Activated CD8-positive, alpha-beta T cell treated with anti-CD3 and anti-CD28 coated beads for 36 hours (primary cell): ENCODE measurements around the gene FOXP1. TPM values are rescaled to one million over a fixed set of nuclear protein-coding genes. Genes with fewer than 3 reads are reported as not detected.

Experiments
- ATAC-seq: fragments of 200-7000 bp; cut with Tn5 transposase; one replicate; pipeline ENCODE4 v1.10.0; 2021; ENCODE audit warnings: mild to moderate bottlenecking, moderate library complexity
- CTCF ChIA-PET: fragments of 350-600 bp; sonication (Branson Sonifier 250); formaldehyde crosslinking; loops from one replicate; lab custom pipeline; 2021; ENCODE audit warnings: antibody characterized with exemption; lab: Charles Lee
- POLR2A ChIA-PET: fragments of 350-600 bp; sonication (Branson Sonifier 250); formaldehyde crosslinking; loops from one replicate; lab custom pipeline; 2021; ENCODE audit warnings: antibody characterized with exemption; lab: Charles Lee
- DNase-seq: peaks from one replicate; pipeline ENCODE4 v3.0.0-alpha.2; 2020
- H3K27ac Mint-ChIP-seq: one replicate; pipeline ENCODE4 v1.8.0; 2021; ENCODE audit warnings: mild to moderate bottlenecking, mixed read lengths
- H3K27me3 Mint-ChIP-seq: one replicate; pipeline ENCODE4 v1.8.0; 2021; ENCODE audit warnings: mixed read lengths
- H3K36me3 Mint-ChIP-seq: one replicate; pipeline ENCODE4 v1.8.0; 2021; ENCODE audit warnings: low read depth, mixed read lengths
- H3K4me1 Mint-ChIP-seq: one replicate; pipeline ENCODE4 v1.8.0; 2021; ENCODE audit warnings: low read depth, mixed read lengths
- H3K4me3 Mint-ChIP-seq: one replicate; pipeline ENCODE4 v1.8.0; 2021; ENCODE audit warnings: mild to moderate bottlenecking, moderate library complexity, mixed read lengths
- H3K9me3 Mint-ChIP-seq: one replicate; pipeline ENCODE4 v1.8.0; 2021; ENCODE audit warnings: mixed read lengths
- intact Hi-C: fragments of 100-400 bp; cut with micrococcal nuclease; formaldehyde crosslinking; loops from one replicate; pipeline ENCODE4 v1.10.0; 2022
- total RNA-seq, 2 experiments: library from RNA; stranded (reverse); gene quantifications; one replicate each; pipeline ENCODE4 v1.2.3, GENCODE V29; 2021
- TF ChIP-seq, protein P1 (sequence below): fragments of 200-600 bp; IDR thresholded peaks from one replicate; pipeline ENCODE4 v1.8.0; 2022; ENCODE audit warnings: antibody characterized with exemption, mild to moderate bottlenecking

Gene FOXP1
- total RNA-seq, 2 experiments from 2014 or later: 145 to 153 TPM

DNA sequence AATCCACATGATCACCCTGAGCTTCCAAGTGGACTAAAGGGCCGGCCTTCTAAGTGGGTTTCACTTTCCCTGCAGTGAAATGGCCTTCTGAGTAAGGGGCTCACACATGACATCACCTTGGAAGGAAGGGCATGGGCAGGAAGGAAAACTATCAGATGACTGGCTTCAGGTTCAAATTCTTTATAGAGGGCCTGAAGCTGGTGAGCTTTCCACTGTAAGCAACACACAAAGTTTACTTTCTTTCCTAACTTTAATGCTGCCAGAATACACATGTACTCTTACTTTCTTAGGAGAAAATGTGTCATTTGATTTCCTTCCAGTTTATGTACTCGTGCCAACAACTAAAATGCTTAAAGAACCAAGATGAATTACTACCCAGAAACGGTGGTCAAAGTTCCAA is 475.6 kb downstream of the FOXP1 start:
- ChIA-PET CTCF (no interaction called here), POLR2A (interaction anchor here (1.2 kb wide), 1 partner anchor 11 kb away, joined by 4 read pairs; no protein-coding TSS in a partner anchor)
- TF ChIP-seq, protein P1, sequence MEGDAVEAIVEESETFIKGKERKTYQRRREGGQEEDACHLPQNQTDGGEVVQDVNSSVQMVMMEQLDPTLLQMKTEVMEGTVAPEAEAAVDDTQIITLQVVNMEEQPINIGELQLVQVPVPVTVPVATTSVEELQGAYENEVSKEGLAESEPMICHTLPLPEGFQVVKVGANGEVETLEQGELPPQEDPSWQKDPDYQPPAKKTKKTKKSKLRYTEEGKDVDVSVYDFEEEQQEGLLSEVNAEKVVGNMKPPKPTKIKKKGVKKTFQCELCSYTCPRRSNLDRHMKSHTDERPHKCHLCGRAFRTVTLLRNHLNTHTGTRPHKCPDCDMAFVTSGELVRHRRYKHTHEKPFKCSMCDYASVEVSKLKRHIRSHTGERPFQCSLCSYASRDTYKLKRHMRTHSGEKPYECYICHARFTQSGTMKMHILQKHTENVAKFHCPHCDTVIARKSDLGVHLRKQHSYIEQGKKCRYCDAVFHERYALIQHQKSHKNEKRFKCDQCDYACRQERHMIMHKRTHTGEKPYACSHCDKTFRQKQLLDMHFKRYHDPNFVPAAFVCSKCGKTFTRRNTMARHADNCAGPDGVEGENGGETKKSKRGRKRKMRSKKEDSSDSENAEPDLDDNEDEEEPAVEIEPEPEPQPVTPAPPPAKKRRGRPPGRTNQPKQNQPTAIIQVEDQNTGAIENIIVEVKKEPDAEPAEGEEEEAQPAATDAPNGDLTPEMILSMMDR: no peak
- intact Hi-C loops: no loop called here
- ATAC-seq (no peak), DNase-seq (no peak)
- Mint-ChIP-seq H3K4me1 (peaks cover 92% of the 10 kb centered on the region), H3K27me3 (no peaks in the 10 kb centered on the region), H3K9me3 (no peaks in the 10 kb centered on the region), H3K4me3 (no peak overlapping the region), H3K36me3 (peaks cover 81% of the 10 kb centered on the region), H3K27ac (peak overlapping the region; percentile 83)

- ATAC-seq: no peak
- Mint-ChIP-seq H3K4me3 (no peak overlapping the region), H3K27me3 (no peaks in the 10 kb centered on the region), H3K9me3 (no peaks in the 10 kb centered on the region), H3K36me3 (peaks cover 78% of the 10 kb centered on the region), H3K4me1 (peaks cover 92% of the 10 kb centered on the region), H3K27ac (peak overlapping the region; percentile 89)
- POLR2A ChIA-PET: no interaction called here
- intact Hi-C loops: no loop called here
- CTCF ChIA-PET: no interaction called here
- no peak for DNase-seq
- TF ChIP-seq, protein P1: no peak
Observed at GRCh38 chr3:71104976-71105375, 478.6 kb downstream of the FOXP1 start.

DNA sequence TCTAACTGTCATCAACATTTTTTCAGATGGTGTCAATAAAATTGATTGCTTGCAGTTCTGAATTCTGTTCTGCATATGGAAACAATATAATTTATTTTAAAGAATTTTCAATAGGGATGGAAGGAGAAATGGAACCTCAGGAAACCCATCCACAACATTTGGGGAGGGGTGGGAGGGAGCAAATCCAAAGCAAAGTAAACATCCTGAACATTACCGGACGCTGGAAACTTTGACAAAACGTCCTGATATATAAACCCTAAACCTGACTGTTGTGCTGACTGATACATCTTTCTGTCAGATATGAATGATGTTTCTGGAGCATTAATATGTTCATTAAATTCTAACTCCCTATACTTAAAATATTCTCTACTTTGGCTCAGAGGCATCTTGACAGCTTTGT is 479.0 kb downstream of the FOXP1 start:
- ChIA-PET POLR2A (no interaction called here), CTCF (no interaction called here)
- no peak overlapping the region for H3K4me3 Mint-ChIP-seq
- H3K27me3 Mint-ChIP-seq: no peaks in the 10 kb centered on the region
- peaks cover 78% of the 10 kb centered on the region for H3K36me3 Mint-ChIP-seq
- H3K4me1 Mint-ChIP-seq: peaks cover 92% of the 10 kb centered on the region
- peak overlapping the region; percentile 89 for H3K27ac Mint-ChIP-seq
- intact Hi-C loops: no loop called here
- TF ChIP-seq, protein P1: no peak
- no peaks in the 10 kb centered on the region for H3K9me3 Mint-ChIP-seq
- no peak for DNase-seq
- no peak for ATAC-seq

GRCh38 chr3:71104121-71104541 is 479.4 kb downstream of the FOXP1 start:
- peak; percentile 35 for ATAC-seq

DNA sequence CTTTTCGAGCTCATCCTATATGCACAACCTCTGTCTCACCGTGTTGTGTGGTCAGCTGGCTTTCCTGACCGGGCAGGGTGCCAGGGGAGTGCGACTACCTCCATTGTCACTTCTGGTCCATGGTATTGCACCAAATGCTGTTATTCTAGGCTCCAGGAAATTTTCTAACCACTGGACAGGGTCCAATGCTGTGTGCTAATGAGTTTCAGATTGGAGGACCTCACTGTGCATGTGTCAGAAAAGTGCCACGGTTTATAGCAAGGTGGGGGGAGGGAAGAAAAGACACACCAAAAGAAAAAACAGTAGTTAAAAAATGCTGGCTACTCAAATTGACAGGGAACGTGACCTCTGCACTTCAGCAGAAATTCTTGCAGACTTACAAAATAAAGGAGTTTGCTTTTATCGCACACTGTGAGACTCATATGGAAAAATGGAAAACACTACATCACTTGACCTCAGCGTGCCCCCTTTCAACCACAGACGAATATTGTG is 480.1 kb downstream of the FOXP1 start:
- POLR2A ChIA-PET: interaction anchor here (0.6 to 1.7 kb wide), 4 partner anchors 12 to 201 kb away, joined by 3 to 5 read pairs (median 4); no protein-coding TSS in a partner anchor
- intact Hi-C loops: no loop called here

More at GRCh38 chr3:71104121-71104541, 479.4 kb downstream of the FOXP1 start:
- Mint-ChIP-seq H3K4me3 (no peak overlapping the region), H3K4me1 (peaks cover 91% of the 10 kb centered on the region), H3K36me3 (peaks cover 77% of the 10 kb centered on the region), H3K27me3 (no peaks in the 10 kb centered on the region), H3K9me3 (no peaks in the 10 kb centered on the region), H3K27ac (peak overlapping the region; percentile 80)
- POLR2A ChIA-PET: no interaction called here
- CTCF ChIA-PET: no interaction called here
- no peak for DNase-seq
- TF ChIP-seq, protein P1: no peak
- intact Hi-C loops: no loop called here

More for the DNA sequence above, 480.1 kb downstream of the FOXP1 start:
- no peaks in the 10 kb centered on the region for H3K27me3 Mint-ChIP-seq
- no peak for DNase-seq
- CTCF ChIA-PET: interaction anchor here (1.2 kb wide), 1 partner anchor 12 kb away, joined by 4 read pairs; no protein-coding TSS in a partner anchor
- H3K4me1 Mint-ChIP-seq: peaks cover 90% of the 10 kb centered on the region
- H3K27ac Mint-ChIP-seq: peak overlapping the region; percentile 80
- no peak for ATAC-seq
- H3K36me3 Mint-ChIP-seq: peaks cover 74% of the 10 kb centered on the region
- H3K9me3 Mint-ChIP-seq: no peaks in the 10 kb centered on the region
- no peak overlapping the region for H3K4me3 Mint-ChIP-seq
- TF ChIP-seq, protein P1: no peak
